Measurements from ENCODE around the gene HSH2D.

The HSH2D gene

DNA sequence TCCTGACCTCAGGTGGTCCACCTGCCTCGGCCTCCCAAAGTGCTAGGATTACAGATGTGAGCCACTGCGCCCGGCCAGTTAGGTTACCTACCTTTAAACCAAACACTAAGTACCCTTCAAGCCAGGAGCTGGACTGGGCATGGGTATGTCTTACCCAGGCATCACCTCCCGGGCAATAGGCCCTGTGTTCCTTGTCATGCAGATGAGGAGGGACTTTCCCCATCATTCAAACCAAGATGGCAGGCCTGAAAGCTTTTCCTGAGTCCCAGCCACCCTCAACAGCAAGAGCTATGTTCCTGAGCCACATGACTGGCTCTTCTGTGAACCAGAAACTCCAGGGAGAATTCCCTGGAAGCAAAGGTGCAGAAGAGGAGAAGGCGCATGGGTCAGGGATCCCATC is 22.3 kb upstream of the HSH2D start:
- no peak for DNase-seq

DNA sequence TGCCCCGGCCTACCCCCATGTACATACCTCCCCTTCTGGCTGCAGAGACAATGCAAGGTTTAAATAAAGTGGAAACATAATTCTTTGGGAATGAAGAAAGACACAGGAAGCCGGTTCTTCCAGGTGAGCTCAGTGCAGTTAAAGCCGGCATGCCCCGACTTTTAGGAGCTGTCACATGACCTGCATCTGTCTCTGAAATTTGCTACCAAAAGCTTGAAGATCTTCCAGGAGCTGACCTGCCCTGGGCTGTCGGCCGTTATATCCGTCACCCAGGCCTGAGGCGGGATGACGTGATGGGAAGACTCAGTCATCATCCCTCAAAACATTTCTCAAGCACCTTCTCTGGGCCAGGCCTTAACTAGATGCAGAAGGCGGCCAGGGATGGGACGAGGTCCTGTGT is 21.5 kb upstream of the HSH2D start:
- no peak for DNase-seq

DNA sequence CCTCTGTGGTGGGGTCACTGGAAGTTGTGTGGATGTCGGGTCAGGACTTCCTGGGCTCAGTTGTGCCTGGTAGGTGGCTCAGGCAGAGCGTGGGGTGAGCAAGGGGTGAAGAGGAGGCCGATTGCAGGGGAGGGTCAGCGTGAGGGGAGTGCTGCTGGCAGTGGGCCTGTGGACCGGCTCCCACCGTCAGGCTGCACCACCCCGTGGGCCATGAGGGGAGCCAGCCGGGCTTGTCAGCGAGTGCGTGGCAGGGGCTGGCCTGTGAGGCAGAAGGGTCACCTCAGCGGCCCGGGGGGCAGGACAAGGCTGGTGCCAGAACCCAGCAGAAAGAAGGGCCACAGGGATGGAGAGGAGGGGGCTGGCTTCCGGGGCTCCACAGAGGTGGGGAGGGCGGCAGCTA is 18.5 kb upstream of the HSH2D start:
- no peak for DNase-seq

DNA sequence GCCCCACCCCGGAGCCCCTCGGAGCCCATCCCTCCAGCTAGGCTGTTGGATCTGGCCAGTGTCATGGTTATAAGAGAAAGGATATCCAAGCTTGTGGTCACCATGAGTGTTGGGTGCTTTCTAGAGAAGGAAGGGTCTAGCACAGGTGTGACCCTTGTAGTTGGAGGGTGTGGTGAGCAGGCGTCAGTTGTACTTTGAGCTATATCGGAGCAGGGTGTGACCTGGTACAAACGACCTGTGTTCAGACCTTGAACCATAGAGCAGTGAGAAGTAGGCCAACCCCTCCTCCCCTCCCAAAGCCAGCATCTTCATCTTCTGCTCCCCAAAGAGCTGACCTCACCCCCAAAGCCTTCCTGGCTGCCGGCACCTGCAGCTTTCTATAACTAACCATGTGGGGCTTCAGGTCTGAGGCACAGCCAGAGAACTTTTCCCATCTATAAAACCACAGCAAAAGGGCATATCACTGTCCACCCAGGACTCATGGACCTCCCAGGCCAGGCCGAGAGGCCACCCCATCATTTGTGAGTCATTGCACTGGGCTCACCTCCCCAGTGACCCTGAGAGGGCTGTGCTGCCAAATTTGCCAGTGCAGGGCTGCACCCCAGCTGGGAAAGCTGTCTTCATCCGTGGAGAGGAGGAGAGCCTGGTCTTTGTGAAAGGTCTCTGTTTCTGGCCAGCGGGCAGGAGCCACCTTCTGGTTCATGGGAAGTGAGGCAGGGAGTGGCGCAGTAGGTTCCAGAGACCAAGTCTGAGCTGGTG is 17.6 kb upstream of the HSH2D start:
- DNase-seq, result no peak

DNA sequence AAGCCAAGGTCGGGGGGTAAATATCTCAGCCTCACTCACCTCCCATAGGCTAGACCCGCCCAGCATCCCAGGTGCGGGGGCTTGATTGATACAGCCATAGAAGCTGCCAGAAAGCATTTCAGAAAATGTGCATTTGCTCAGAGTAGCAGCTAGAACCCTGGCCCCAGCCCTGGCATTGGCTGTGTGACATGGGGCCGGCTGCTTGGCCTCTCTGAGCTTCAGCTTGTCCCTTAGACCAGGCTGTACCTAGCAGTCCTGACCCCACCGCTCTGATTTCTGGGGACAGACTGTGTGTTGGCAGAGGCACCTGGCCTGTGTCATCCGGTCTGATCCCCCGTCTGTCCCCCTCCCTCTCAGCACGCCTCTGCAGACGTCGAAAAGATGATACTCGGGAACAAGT is 16.4 kb upstream of the HSH2D start:
- no peak for DNase-seq

DNA sequence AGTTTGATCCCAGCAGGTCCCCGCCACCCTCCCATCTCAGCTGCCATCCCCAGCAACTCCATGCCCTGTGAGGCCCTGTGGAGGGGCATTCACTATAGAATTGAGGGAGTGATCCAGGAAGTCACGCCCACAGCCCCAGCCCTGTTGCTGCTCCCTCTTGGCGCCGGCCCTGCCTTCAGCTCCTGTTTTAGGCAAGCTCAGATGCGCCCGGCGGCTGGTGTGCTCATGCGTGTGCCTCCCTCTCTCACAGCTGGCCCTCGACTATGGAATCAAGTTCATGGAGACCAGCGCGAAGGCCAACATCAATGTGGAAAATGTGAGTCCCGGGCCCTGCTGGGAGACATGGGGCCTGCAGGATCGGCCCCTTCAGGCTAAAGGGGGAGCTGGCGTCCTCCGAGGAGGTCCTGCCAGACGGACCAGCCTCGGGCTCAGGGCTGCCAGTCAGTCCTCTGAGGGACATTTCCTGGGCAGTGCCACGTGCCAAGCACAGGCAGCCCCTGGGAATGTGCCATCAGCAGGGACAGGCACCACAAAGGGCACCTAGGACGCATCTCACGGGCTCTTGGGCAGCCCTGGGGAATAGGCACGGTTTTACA is 15.6 kb upstream of the HSH2D start:
- DNase-seq, result no peak

DNA sequence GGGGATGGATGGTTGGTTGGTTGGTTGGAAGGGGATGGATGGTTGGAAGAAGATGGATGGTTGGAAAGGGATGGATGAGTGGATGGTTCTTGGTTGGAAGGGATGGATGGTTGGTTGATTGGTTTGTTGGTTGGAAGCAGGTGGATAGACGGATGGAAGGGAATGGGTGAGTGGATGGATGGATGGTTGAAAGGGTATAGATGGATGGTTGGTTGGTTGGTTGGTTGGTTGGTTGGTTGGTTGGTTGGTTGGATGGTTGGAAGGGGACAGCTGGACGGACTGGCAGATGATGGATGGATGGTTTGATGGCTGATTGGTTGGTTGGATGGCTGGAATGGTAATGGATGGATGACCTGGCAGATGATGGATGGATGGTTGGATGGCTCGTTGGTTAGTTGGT is 11.8 kb upstream of the HSH2D start:
- DNase-seq, result no peak

DNA sequence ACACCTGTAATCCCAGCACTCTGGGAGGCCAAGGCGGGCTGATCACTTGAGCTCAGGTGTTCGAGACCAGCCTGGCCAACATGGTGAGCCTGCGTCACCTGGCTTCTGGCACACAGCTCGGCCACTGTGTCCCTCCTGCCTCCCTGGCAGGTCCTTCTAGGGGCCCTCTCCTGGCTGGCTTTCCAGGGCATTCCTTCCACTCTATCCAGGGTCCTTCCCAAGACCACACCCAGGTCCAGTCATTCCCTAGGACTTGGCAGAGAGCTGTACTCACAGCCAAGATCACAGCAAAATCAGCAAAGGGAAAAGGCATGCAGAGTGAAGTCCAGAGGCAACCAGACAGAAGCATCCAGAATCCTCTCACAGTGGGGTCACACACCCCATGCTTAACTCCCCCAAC is 9.7 kb upstream of the HSH2D start:
- no peak for DNase-seq

DNA sequence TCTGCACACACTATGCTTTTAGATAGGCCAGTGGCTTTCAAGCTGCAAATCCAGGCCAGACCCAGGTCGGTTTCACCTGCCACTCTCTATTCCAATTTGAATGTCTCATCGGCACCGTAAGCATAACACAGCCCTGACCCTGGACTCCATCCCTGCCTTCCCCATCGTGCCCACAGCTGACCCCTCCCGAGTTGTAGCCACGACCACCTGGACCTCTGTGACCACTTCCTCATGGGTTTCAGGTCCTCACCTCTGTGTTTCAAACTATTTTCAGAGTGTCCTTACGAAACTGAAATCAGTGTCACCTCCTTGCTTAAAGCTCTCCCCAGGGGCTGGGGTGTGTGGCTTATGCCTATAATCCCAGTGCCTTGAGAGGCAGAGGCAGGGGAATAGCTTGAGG is 9.0 kb upstream of the HSH2D start:
- no peak for DNase-seq

DNA sequence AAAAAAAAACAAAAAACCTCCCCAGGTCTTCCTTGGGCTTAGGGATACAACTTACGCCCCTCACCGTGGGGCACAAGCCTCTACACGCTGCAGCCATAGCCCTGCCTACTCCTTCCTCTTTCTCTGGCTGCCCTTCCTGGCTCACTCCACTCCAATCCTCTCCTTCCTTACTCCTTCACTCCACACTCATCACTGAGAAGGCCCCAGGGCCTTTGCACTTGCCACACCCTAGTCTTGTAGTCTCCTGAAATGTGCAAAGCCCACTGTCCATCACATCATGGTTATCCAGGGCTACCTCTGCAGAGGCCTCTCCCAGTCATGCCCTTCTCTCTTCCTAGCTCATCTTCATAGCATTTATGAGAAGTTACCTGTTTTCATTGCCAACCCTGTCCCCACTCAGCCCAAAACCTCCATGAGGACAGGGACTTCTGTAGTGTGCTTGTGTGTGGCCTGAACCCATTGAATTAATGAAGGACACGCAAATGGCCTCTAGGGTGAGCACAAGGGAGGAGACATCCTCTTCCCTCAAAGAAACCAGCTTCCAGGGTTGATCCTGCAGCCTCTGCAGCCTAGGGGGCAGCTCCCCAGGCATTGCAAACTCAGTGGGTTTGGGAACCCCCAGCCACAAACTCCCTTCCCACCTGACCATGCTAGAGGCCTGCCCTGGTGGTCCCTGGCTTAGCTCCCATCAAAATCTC is 7.9 kb upstream of the HSH2D start:
- no peak for DNase-seq

DNA sequence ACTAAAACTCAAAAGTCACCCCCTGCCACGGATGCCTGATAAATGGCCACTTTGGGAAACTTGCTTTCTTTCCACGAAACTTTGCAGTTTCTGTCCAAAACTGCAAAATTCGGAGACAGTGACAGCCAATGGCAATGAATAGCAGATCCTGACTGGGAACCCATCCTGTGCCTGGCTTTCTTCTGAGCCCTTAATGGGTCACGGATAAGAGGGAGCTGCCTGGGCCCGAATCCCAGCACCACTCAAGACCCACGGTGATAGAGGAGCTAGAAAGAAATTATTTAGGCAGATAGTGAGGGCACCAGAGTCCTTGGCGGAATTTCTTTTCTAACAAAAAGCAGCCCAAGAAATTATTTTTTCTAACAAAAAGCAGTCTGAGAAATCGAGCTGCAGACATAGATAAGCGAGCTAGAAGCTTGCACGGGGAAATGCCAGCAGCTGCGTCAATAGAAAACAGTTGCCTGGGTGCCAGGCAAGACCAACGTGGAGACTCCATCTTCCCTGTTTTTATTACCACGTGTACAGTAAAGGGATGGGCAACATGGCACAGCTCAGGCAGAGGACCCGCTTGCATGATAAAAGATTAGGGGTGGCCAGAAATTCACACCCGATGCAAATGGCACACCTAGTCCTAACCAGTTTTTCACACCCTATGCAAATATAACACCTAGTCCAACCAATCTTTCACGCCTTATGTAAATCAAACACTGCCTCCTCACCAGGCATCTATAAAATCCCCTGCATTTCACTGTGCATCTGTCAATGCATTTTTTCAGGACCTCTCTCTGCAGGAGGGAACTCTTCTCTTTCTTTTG is 7.1 kb upstream of the HSH2D start:
- DNase-seq, result no peak

DNA sequence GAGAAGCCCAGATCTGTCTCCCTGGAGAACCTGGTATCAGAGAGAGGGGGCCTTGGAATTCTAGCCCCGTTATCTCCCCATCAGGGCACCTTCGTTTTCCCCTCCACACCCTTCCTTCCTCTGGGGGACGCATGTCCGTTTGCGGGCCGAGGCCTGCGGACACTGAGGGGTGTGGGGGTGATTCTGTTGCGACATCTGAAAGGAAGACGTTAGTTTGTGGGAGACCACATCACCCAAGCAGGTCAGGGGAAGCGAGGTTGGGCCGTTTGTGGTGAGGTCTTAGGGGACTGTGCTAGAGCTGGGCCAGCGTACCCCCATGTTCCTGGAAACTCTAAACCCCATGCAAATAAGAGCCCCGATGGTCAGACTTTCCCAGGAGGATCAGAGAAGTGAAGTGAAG is 3.7 kb upstream of the HSH2D start:
- DNase-seq, result no peak

DNA sequence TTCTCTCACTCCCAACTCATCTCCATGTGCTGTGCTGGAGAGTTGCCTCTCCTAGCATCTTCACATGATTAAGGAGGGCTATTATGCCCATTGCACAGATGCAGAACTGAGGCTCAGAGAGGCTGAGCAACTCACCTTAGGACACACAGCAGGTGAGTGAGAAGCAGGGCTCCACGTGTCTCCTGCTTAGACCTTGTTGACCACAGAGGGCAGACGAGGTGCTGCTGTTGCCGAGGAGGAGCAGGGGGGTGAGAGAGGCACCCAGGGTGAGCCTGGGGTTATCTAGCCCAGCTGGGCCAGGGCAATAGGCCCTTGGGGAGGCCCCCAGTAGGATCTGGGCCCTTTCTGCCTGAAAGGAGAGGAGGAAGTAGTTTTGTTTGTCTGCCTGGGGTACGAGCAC is 2.4 kb upstream of the HSH2D start:
- DNase-seq, result no peak

DNA sequence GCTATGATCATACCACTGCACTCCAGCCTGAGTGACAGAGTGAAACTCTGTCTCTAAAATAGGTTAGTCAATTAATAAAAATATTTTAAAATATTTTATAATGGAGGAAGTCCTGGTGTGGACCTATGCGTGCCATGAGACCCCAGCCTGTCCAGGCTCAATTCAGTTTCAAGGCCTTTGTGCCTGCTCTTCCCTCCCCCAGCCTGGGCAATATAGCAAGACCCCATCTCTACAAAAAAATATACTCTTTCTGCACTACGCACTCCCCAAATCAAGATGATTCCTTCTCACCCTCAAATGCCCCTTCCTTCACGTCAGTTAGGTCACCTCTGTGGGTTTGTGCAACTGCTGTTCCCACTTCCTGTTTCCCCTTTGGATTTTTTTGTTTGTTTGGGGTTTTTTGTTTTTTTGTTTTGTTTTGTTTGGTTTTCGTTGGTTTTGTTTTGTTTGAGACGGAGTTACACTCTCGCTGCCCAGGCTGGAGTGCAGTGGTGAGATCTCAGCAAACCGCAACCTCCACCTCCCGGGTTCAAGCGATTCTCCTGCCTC is 1.4 kb upstream of the HSH2D start:
- no peak for DNase-seq

DNA sequence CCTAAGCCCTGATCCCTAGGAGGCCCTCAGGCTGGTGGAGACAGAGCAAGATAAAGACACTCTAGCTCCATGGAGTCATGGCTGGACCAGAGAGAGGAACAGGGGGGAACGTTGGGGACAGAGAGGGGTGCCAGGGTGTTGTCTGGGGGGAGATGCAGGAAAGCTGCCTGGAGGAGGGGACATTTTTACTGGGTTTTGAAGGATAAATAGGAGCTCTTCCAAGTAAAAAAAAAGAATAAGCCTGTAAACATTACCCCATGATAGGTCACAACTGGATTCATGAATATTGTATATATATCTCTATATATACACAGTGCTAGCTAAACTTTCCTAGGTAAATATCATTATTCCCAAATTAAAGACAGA is 714 bp downstream of the HSH2D start:
- DNase-seq, result no peak

DNA sequence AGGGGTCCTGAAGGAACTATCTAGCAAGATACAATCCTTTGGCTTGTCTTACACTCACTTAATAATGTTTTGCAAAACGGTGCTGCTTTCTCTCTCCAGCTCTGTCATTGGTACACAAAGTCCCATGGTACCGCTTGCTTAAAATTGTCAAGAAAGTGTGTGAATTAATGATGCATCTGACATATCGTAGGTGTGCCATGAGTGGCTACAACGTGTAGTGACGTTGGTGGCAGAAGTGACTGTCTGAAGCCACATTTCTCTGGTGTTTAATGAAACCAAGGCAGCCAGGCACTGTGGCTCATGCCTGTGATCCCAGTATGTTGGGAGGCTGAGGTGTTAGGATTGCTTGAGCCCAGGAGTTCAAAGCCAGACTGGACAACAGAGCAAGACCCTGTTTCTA is 2.6 kb downstream of the HSH2D start:
- DNase-seq, result no peak

DNA sequence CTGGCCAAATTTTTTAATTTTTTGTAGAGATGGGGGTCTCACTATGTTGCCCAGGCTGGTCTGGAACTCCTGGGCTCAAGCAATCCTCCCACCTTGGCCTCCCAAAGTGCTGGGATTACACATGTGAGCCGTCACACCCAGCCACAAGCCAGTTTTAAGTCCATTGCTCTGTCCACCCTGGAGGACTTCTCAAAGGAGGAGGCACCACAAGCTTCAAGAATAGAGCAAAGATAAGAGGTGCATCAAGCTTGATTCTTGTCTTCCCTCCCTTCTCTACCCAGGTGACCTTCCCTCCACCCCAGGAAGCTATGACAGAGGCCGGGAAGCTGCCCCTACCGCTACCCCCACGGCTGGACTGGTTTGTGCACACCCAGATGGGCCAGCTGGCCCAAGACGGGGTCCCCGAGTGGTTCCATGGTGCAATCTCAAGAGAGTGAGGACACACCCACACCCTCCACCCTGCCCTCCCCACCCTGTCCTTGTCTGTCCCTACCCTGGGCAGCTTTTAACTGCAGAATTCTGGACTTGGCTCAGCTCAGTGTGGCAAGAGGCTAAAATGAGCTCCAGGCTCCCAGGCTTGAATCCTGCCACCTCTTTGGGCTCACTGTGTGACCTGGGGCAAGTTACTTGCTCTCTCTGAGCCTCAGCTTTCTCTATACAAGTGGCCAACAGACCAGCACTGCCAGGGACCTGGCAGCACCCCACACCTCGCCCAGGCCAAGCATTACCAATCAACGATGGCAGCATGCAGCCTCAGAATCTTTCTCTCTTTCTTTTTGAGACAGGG is 5.2 kb downstream of the HSH2D start:
- no peak for DNase-seq

DNA sequence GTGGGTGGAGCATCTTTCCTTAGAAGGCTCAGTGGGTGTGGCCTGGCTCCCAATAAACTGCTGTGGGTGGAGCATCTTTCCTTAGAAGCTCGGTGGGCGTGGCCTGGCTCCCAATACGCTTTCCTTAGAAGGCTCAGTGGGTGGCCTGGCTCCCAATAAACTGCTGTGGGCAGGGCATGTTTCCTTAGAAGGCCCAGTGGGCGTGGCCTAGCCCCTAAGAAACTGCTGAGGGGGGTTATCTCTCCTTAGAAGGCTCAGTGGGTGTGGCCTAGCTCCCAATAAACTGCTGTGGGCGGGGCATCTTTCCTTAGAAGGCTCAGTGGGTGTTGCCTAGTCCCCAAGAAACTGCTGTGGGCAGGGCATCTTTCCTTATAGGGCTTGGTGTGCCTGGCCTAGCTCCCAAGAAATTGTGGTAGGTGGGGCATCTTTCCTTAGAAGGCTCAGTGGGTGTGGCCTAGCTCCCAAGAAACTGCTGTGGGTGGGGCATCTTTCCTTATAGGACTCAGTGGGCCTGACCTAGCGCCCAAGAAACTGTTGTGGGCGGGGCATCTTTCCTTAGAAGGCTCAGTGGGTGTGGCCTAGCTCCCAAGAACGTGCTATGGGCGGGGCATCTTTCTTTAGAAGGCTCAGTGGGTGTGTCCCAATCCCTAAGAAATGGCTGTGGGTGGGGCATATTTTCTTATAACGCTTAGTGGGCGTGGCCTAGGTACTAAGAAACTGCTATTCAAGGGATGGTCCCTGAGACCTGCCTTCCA is 10.3 kb downstream of the HSH2D start:
- no peak for DNase-seq

DNA sequence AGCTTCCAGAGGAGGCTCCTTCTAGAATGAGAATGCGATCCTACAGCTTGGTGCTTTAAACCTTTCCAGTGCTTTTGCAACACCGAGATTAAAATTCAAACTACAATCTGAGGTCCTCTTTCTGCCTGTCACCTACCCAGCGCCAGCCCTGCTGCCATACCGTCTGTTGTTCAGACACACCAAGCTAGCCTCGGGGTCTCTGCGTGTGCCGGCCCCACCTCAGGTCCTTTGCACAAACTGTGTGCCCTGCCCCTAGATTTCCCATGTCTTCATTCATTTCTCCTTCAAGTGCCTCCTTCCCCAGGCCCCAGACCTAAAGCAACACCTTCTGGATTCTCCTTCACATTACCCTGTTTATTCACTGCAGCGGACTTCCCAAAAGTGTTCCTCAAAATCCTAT is 11.1 kb downstream of the HSH2D start:
- no peak for DNase-seq

DNA sequence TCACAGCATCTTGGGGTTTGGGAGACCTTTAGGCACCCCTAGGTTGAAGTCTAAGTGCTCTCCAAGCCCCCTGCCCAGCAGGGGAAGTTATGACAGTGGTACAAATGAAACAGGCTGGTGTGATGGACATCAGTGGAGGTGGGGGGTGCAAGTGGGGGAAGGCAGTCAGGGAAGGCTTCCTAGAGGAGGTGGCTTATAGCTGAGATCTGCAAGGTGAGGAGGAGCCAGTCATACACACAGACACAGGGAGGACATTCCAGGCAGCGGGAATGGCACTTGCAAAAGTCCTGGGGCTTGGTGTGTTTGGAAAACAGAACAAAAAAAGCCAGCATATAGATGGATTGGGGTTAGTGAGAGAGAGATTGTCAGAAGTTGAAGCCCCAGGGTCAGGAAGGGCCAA is 11.6 kb downstream of the HSH2D start:
- no peak for DNase-seq

DNA sequence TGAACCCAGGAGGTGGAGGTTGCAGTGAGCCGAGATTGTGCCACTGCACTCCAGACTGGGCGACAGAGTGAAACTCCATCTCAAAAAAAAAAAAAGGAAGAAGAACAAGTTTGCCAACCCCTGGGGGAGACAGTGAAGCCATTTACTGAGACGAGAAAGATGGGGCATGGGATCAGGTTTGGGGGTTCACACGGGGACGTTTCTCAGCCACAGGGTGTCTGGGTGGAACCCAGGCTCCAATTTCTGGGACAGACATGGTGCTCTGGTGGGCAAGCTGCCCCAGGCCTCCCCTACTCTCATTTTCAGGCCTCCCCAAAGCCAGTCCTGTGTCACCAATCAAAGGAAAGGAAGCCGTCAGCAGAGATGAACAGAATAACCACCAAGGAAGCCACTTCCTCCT is 13.4 kb downstream of the HSH2D start:
- no peak for DNase-seq

DNA sequence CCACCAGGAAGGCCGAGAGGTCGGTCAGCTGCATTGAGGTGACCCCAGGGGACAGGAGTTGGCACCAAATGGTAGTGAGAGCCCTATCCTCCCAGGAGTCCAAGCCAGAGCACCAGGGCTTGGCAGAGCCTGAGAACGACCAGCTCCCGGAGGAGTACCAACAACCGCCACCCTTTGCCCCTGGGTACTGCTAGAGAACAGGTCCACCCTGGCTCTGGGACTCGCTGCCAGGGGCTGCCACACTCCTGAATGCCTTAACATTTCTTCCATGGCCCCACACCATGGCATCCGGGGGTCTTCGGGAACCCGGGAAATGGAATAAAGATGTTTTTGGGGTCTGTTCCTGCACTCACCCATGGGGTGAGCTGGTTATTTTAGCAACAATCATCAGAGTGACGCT is 14.1 kb downstream of the HSH2D start:
- DNase-seq, result no peak

All from NCI-H1436 treated with DMSO at 0.1 percent for 48 hours (cell line).